Heart left ventricle (tissue), 16 donors: ENCODE measurements around the gene RALGAPA2. TPM values are rescaled to one million over a fixed set of nuclear protein-coding genes. Genes with fewer than 3 reads are reported as not detected.

Experiments
- ATAC-seq, 4 donors: fragments of 200-7000 bp; cut with Tn5 transposase; one replicate each; pipeline ENCODE4 v1.9.1; 2020 to 2022; ENCODE audit warnings: moderate library complexity in 4 of 4, mild to moderate bottlenecking in 3 of 4, moderate number of reproducible peaks in 1 of 4
- DNase-seq, 5 donors: peaks; one replicate each; pipeline ENCODE4 v3.0.0-alpha.2; 2020
- H3K27ac ChIP-seq, 12 donors: fragments of 200-600 bp; sonication (generic) in 4 of 12; one replicate each; pipeline versions ENCODE4 v1.5.0 to v1.8.0; 2016 to 2022; ENCODE audit warnings: mild to moderate bottlenecking in 2 of 12
- H3K27me3 ChIP-seq, 9 donors: fragments of 200-600 bp; sonication (generic) in 2 of 9; one replicate each; pipeline versions ENCODE4 v1.5.1 to v1.8.0; 2016 to 2022; ENCODE audit warnings: mild to moderate bottlenecking in 3 of 9
- H3K36me3 ChIP-seq, 9 donors: fragments of 200-600 bp; sonication (generic) in 2 of 9; one replicate each; pipeline versions ENCODE4 v1.5.0 to v1.8.0; 2018 to 2022; ENCODE audit warnings: mild to moderate bottlenecking in 2 of 9
- H3K4me1 ChIP-seq, 12 donors: fragments of 200-600 bp; sonication (generic) in 4 of 12; one replicate each; pipeline versions ENCODE4 v1.5.0 to v1.8.0; 2016 to 2022; ENCODE audit warnings: mild to moderate bottlenecking in 3 of 12
- H3K4me3 ChIP-seq, 12 donors: fragments of 200-600 bp; sonication (generic) in 4 of 12; one replicate each; pipeline versions ENCODE4 v1.5.0 to v1.8.0; 2017 to 2022; ENCODE audit warnings: mild to moderate bottlenecking in 9 of 12, moderate library complexity in 4 of 12
- H3K9me3 ChIP-seq, 12 donors: fragments of 200-600 bp; sonication (generic) in 4 of 12; one replicate each; pipeline versions ENCODE4 v1.5.0 to v1.8.0; 2016 to 2022; ENCODE audit warnings: mild to moderate bottlenecking in 1 of 12
- POLR2A ChIP-seq, 2 donors: fragments of 450-650 bp; IDR thresholded peaks; one replicate each; pipeline ENCODE4 v1.6.1; 2017; ENCODE audit warnings: antibody characterized with exemption in 2 of 2, mild to moderate bottlenecking in 2 of 2, moderate library complexity in 2 of 2
- WGBS, 4 donors: extraction: QIAGEN DNeasy Blood & Tissue Kit in 2 of 4; methylation state at CpG; one replicate each; pipeline versions ENCODE4 v1.1.5 to v1.1.7; 2013 to 2018; 5-methylcytosine and 5-hydroxymethylcytosine counted together
- intact Hi-C, 10 donors: fragments of 100-400 bp; cut with DNase I; formaldehyde crosslinking; loops; one replicate each; pipeline versions ENCODE4 v1.11.1 to v1.14.2; 2022
- long read RNA-seq, 3 donors: library from polyadenylated mRNA; unstranded; transcript quantifications; one replicate each; pipeline ENCODE4 v2.0.0, GENCODE V29; 2020 to 2021
- polyA plus RNA-seq, 2 donors: library from polyadenylated mRNA; stranded (reverse); fragments of 200-250 nt; gene quantifications; one replicate each; pipeline ENCODE4 v1.2.3, GENCODE V29; 2013
- total RNA-seq, 9 donors: library from RNA; depleted of rRNA in 2 of 9; stranded (reverse); fragments of >200 nt in 2 of 9; fragmentation: NEBNext Ultra II Directional in 3 of 9; extraction: Animal tissue kit (Norgen Biotek cat#: 25700) in 3 of 9; gene quantifications; one replicate each; pipeline versions ENCODE4 v1.1.0 to v1.2.4, GENCODE V29; 2016 to 2023
- TF ChIP-seq, protein P1 (sequence below), 12 donors: fragments of 200-600 bp; sonication (generic) in 4 of 12; IDR thresholded peaks; one replicate each; pipeline versions ENCODE4 v1.5.0 to v1.8.0; 2018 to 2022; ENCODE audit warnings: antibody characterized with exemption in 12 of 12, mild to moderate bottlenecking in 5 of 12
- donor health status: ischemic (EF 13 %, LVEDD 7.1; RV severe dilation, severe dysfunction).
- donor health status: healthy with polysubstance abuse.
- donor health status: DM: no; HTN: yes; CAD: no.
- donor health status: DM: no; HTN: no; CAD: no.
- donor health status: ischemic (EF 25% LVEDD 6.9; RV normal size, moderate dysfunction).
- donor health status: ischemic (EF 25% LVEDD 5.7; RV mildly dilated, moderate dysfunction).
- donor health status: healthy.
- donor health status: DM: yes; HTN: yes; CAD: no.
- donor health status: ischemic (EF 35%, LVEDD 5.7; RV mildly dilated, moderate dysfunction).
- donor health status: nonischemic (EF 11% LVEDD 7.7; RV severe dilation, severe dysfunction).
- donor health status: DM: yes; HTN: yes; CAD: no.
- donor health status: PGD.
- donor health status: ischemic (EF 29% LVEDD 5.4; RV normal size, mild dysfunction).
- donor health status: nonischemic (EF 23%, LVEDD 6.1; RV moderate dilation, normal function).

Gene RALGAPA2
- 10 to 100 TPM; 13.2 to 33.8 (median 25.4) TPM for total RNA-seq
- polyA plus RNA-seq, result 10 to 100 TPM in 1 of 2 donors, 1 to 10 TPM in 1; 5.6 to 19.6 TPM
- long read RNA-seq, donor 1, partial matches to known transcripts, result 1 of 6 reads
- long read RNA-seq, donor 1, other reads (novel, unspliced or antisense), result 5 of 6 reads
- long read RNA-seq, donor 2, partial matches to known transcripts, result 2 of 5 reads
- long read RNA-seq, donor 2, other reads (novel, unspliced or antisense), result 3 of 5 reads
- long read RNA-seq, donor 3, partial matches to known transcripts, result 4 of 18 reads
- long read RNA-seq, donor 3, other reads (novel, unspliced or antisense), result 14 of 18 reads

- intact Hi-C loops, result no loop called here
- WGBS, 4 donors, result 0 to 1% (median 0%) methylated on average over 67 to 87 of the region's 87 CpGs
- Histone ChIP-seq H3K4me1 (peaks cover 0 to 46% (median 24%) of the 10 kb centered on the region in 12 donors), H3K4me3 (peak within 1 kb of the TSS; percentile 64 to 98 (median 90)), H3K27ac (peak within 1 kb of the TSS; percentile 64 to 98 (median 92)), H3K9me3 (no peaks in the 10 kb centered on the region), H3K36me3 (no peaks in the 10 kb centered on the region), H3K27me3 (no peaks in the 10 kb centered on the region)
- ATAC-seq (peak; percentile 98 to 99 (median 99)), DNase-seq (peak; percentile 97 to 99 (median 98))
- TF ChIP-seq POLR2A (IDR thresholded peaks at IDR 0.05), result peak; percentile 76 to 91
- TF ChIP-seq, protein P1, sequence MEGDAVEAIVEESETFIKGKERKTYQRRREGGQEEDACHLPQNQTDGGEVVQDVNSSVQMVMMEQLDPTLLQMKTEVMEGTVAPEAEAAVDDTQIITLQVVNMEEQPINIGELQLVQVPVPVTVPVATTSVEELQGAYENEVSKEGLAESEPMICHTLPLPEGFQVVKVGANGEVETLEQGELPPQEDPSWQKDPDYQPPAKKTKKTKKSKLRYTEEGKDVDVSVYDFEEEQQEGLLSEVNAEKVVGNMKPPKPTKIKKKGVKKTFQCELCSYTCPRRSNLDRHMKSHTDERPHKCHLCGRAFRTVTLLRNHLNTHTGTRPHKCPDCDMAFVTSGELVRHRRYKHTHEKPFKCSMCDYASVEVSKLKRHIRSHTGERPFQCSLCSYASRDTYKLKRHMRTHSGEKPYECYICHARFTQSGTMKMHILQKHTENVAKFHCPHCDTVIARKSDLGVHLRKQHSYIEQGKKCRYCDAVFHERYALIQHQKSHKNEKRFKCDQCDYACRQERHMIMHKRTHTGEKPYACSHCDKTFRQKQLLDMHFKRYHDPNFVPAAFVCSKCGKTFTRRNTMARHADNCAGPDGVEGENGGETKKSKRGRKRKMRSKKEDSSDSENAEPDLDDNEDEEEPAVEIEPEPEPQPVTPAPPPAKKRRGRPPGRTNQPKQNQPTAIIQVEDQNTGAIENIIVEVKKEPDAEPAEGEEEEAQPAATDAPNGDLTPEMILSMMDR (IDR thresholded peaks at IDR 0.05), result peak in 5 of 12 donors; percentile 9 to 43 (median 33)
These were observed at the start of gene RALGAPA2 for GRCh38 chr20:20712474-20713243. TSS of gene RALGAPA2 (minus strand) at chr20:20712644. CDS start at chr20:20712480, 164 bp downstream.

DNA sequence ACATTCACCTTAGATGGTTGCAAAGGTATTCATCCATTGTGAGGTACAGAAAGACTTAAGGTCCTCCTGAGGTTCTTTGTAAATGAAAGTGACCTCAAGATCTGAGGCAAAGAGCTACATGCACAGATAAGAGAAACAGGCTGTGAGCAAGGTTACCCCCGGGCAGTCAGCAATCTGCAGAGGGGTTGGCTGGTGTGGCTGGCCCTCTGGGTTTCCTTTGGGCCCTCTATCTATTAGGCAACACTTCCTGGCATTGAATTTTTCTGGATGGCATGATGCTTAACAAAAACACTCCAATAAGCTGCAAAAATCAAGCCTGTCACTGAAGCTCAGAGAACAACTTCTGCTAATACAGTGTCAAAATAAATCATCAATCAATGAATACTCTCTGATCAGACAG lies 48.9 kb upstream of the RALGAPA2 start:
- Histone ChIP-seq H3K4me3 (no peak overlapping the region), H3K27ac (no peak overlapping the region), H3K9me3 (no peaks in the 10 kb centered on the region), H3K27me3 (no peaks in the 10 kb centered on the region), H3K4me1 (peaks cover 0 to 18% (median 5%) of the 10 kb centered on the region in 12 donors), H3K36me3 (no peaks in the 10 kb centered on the region)
- 11 to 38% (median 27%) methylated on average over 1 of the region's 1 CpG for WGBS, 4 donors
- ATAC-seq (peak in 2 of 4 donors; percentile 45 to 77), DNase-seq (no peak)
- TF ChIP-seq, protein P1 (IDR thresholded peaks at IDR 0.05), result no peak
- TF ChIP-seq POLR2A (IDR thresholded peaks at IDR 0.05), result no peak
- intact Hi-C loops, result no loop called here

- intact Hi-C loops, result loop anchor here in 1 of 10 donors (10.0 kb wide), 1 partner anchor 46 kb away; no protein-coding TSS in a partner anchor
- DNase-seq (no peak), ATAC-seq (peak in 2 of 4 donors; percentile 36 to 45)
- H3K27ac ChIP-seq, result peak overlapping the region in 11 of 12 donors; percentile 12 to 78 (median 48)
- 61 to 71% (median 66%) methylated on average over 6 of the region's 6 CpGs for WGBS, 4 donors
- H3K9me3 ChIP-seq, result no peaks in the 10 kb centered on the region
- H3K4me3 ChIP-seq, result no peak overlapping the region
- H3K36me3 ChIP-seq, result no peaks in the 10 kb centered on the region
- no peak for TF ChIP-seq POLR2A (IDR thresholded peaks at IDR 0.05)
- TF ChIP-seq, protein P1 (IDR thresholded peaks at IDR 0.05), result no peak
- peaks cover 0 to 28% (median 2%) of the 10 kb centered on the region in 12 donors for H3K4me1 ChIP-seq
- H3K27me3 ChIP-seq, result no peaks in the 10 kb centered on the region
These were observed 46.7 kb upstream of the RALGAPA2 start for GRCh38 chr20:20759132-20759531.
